ENCODE measurements around the gene BHLHE41.
A peak's percentile ranks its signal among the peaks of the same experiment; 100 is the strongest.

GRCh38 chr12:26124446-26125399 lies at the start of gene BHLHE41:
- TF ChIP-seq CTCF (IDR thresholded peaks at IDR 0.05; ENCODE audit: control extremely low read depth in 1 of 3, insufficient read depth in 1 of 3, low read depth in 1 of 3, low read length in 3 of 3) (no peak), POLR2A (IDR thresholded peaks at IDR 0.05; ENCODE audit: control extremely low read depth in 1 of 2, low read depth in 2 of 2, low read length in 2 of 2) (no peak), TAF1 (IDR thresholded peaks at IDR 0.05; ENCODE audit: low read depth, low read length) (no peak), MAX (IDR thresholded peaks at IDR 0.05) (peak; percentile 96), POLR2AphosphoS5 (IDR thresholded peaks at IDR 0.05; ENCODE audit: low read depth, low read length) (no peak), BACH1 (IDR thresholded peaks at IDR 0.05; ENCODE audit: low read length) (no peak; the same call in 1 of the 2 replicates), CHD2 (IDR thresholded peaks at IDR 0.05; ENCODE audit: low read length) (no peak), EP300 (IDR thresholded peaks at IDR 0.05; ENCODE audit: borderline replicate concordance in 1 of 2, low read depth in 2 of 2, low read length in 2 of 2) (no peak), ZNF274 (IDR thresholded peaks at IDR 0.05; ENCODE audit: borderline replicate concordance, extremely low read depth, low read length) (no peak), YY1 (IDR thresholded peaks at IDR 0.05; ENCODE audit: low read depth, low read length) (no peak), EZH2 (IDR thresholded peaks at IDR 0.05; ENCODE audit: low read depth, low read length, severe bottlenecking) (no peak), EGR1 (IDR thresholded peaks at IDR 0.05; ENCODE audit: borderline replicate concordance, low read depth, low read length) (no peak), NRF1 (IDR thresholded peaks at IDR 0.05; ENCODE audit: low read depth, low read length) (no peak), GTF2F1 (IDR thresholded peaks at IDR 0.05; ENCODE audit: borderline replicate concordance, low read depth, low read length) (no peak)

Data from H1 (cell line).